SK-MEL-5 (cell line): ENCODE results near the gene GRK6. TPM values are rescaled to one million over a fixed set of nuclear protein-coding genes. Genes with fewer than 3 reads are reported as not detected.
"Not testable (repeated sequence)": the region's sequence is repeated elsewhere in the genome, so short reads cannot be mapped to it uniquely, and the experiment has no call there.

Experiments
- DNase-seq: peaks from one replicate; pipeline ENCODE4 v3.0.0-alpha.2; 2016; ENCODE audit warnings: low read depth, low spot score
- in situ Hi-C: cut with HindIII; loops from 2 replicates; pipeline ENCODE4 v1.10.0; 2016; ENCODE audit warnings: low sequenced_read_pairs, high pct_unique_total_duplicates, low pct_unique_long_range_greater_than_20kb
- total RNA-seq: library from RNA; depleted of rRNA; stranded (reverse); fragments of >200 nt; shearing (Covaris generic); gene quantifications from 2 replicates; pipeline ENCODE4 v1.2.3, GENCODE V29; 2014; rRNA removed

Gene GRK6
- total RNA-seq, 1 experiment from 2014 or later = 19.4 TPM

GRCh38 chr5:177484902-177485549 lies 58.5 kb downstream of the GRK6 start:
- in situ Hi-C loops = no loop called here
- no peak for DNase-seq

DNA sequence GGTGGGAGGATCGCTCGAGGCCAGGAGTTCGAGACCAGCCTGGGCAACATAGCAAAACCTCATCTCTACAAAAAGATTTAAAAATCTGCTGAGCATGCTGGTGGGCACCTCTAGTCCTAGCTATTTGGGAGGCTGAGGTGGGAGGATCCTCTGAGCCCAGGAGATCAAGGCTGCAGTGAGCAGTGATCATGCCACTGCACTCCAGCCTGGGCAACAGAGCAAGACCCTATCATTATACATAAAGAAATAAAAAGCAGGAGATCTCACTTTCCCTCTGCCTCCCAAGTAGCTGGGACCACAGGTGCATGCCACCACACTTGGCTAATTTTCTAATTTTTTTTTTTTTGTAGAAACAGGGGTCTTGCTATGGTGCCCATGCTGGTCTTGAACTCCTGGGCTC lies 59.3 kb downstream of the GRK6 start:
- DNase-seq, in situ Hi-C loops: not testable (repeated sequence)

- in situ Hi-C loops = no loop called here
- no peak for DNase-seq
Observed at GRCh38 chr5:177486256-177486655, 59.8 kb downstream of the GRK6 start.

DNA sequence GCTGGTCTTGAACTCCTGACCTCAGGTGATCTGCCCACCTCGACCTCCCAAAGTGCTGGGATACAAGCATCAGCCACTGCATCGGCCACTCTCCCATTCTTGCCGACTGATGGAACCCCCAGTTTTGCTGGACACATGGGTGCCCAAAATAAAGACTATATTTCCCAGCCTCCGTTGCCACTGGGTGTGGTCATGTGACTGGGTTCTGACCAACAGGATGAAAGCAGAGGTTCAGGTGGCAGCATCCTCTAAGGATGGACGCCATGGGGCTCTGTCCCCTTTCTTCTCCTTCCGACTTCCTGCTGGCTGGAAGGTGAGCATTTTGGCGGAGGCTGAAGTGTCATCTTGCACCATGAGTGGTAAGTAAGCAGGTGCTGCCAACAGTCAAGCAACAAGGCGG lies 60.7 kb downstream of the GRK6 start:
- in situ Hi-C loops = no loop called here
- DNase-seq = no peak

DNA sequence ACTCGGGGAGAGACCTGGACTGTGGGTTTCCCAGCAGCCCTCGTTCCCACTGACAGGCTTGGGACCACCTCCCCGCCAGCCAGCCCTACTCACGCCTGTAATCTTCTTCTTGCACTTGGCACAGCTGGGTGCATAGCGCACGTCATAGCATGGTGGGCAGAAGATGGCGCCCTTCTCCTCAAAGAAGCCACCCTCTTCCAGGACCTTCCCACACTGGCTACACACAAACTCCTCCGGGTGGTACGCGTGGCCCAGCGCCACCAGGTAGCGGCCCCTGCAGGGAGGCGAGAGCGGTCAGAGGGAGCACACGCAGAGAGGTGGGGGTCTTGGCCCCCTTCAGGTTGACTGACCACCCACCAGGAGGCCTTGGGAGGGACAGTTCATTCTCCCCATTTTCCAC lies 61.5 kb downstream of the GRK6 start:
- no peak for DNase-seq
- in situ Hi-C loops = no loop called here

- DNase-seq = no peak
- in situ Hi-C loops = no loop called here
Observed at GRCh38 chr5:177489119-177489716, 62.7 kb downstream of the GRK6 start.

DNA sequence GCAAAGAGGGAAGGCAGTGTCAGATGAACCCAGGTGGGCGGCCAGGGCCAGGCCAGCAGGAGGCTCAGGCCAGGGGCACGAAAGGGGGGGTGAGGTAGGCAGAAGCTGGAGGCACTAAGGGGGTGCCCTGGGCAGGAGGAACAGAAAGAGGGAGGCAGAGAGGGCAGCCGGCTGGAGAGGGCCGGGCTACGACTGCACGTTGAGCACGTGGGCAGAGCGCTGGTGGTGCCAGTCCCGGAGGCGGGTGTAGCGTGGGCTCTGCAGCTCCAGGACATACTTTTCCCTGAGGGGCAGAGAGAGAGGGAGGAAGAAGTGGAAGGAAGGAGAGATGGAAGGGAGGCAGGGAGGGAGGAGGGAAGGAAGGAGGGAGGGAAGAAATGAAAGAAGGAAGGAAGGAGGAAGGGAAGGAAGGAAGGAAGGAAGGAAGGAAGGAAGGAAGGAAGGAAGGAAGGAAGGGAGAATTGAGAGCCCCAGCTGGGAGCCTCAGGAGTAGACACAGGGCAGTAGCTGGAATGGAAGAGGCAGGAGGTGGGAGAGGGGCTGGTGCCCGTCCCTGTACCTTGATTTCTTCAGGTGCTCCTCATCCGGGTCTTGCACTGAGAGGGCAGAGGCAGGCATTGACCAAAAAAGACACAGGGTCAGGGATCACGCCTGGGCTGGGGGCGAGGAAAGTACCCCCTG lies 64.0 kb downstream of the GRK6 start:
- no peak for DNase-seq
- in situ Hi-C loops = no loop called here

DNA sequence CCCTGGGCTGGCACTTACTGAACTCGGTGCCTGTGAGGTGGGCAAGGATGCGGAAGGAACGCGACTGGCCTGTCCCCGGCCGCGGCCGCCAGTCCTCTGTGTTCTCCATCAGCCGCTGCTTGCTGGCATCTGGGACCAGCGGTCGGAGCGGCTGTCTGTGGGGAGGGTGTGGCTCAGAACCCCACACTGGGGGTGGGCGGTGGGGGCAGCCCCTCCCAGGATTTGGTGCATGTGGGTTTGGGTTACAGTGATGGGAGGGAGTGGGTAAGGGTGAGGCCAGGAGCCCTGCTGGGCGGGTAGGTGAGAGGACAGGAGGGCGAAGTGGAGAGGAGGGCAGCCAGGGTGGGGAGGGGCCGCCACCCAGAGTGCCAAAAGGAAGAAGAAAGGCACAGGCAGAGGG lies 64.5 kb downstream of the GRK6 start:
- no peak for DNase-seq
- in situ Hi-C loops = no loop called here

GRCh38 chr5:177491429-177491945 lies 65.0 kb downstream of the GRK6 start:
- peak; percentile 64 for DNase-seq
- in situ Hi-C loops = no loop called here

DNA sequence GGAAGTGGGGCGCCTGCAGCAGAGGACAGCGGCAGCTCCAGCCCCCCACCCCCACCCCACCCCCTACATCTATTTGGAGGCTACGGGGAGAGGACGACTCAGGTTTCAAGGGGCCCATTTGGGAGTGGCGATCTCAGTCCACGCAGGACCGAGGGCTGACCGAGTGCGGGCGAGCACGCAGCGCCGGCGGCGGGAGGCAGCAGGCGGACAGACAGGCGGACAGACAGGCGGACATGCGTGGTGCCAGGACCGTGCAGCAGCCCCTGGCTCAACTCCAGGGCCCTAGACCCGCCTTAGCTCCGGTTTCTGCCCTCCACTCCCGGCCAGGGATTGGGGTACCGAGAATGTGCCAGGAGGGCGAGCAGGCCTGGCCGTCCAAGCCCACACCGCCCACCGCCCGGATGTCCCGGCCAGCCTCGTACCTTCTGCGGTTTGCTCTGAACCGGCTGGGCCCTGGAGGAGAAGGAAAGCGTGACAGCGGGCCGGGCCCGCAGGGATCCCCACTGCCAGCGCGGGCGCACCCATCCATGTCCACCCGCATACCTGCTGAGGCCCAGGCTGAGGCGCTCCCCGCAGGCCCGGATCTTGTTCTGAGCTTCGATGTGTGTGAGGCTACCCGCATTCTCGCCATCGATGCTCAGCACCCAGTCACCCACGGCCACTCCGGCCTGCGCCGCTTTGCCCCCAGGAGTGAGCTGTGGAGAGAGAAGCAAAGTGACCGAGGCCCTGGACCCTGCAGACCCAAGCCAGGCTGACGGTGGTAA lies 65.7 kb downstream of the GRK6 start:
- in situ Hi-C loops = no loop called here
- DNase-seq = no peak

Other genes with a start within 250 kb of the GRK6 start
- 11.0 and 14.9 TPM in 2 replicates for gene RAB24, start 123.0 kb upstream of the GRK6 start, total RNA-seq
- gene PRELID1, start 122.9 kb upstream of the GRK6 start, total RNA-seq = 219 and 221 TPM in 2 replicates
- gene MXD3, start 114.8 kb upstream of the GRK6 start, total RNA-seq = 1.9 and 3.6 TPM in 2 replicates
- 273 and 299 TPM in 2 replicates for gene LMAN2, start 75.0 kb upstream of the GRK6 start, total RNA-seq
- gene RGS14, start 68.8 kb upstream of the GRK6 start, total RNA-seq = 12.3 and 15.7 TPM in 2 replicates
- 0.16 and 0.19 TPM in 2 replicates for gene SLC34A1, start 42.2 kb upstream of the GRK6 start, total RNA-seq
- not detected in 2 replicates for gene PFN3, start 26.0 kb upstream of the GRK6 start, total RNA-seq
- 6.0 and 8.2 TPM in 2 replicates for gene F12, start 17.1 kb upstream of the GRK6 start, total RNA-seq
- gene PRR7, start 20.1 kb downstream of the GRK6 start, total RNA-seq = 34.4 and 38.8 TPM in 2 replicates
- 41.6 and 49.0 TPM in 2 replicates for gene DBN1, start 47.0 kb downstream of the GRK6 start, total RNA-seq
- 15.8 and 16.8 TPM in 2 replicates for gene PDLIM7, start 70.9 kb downstream of the GRK6 start, total RNA-seq
- 0.98 and 2.0 TPM in 2 replicates for gene DOK3, start 83.2 kb downstream of the GRK6 start, total RNA-seq
- gene DDX41, start 90.3 kb downstream of the GRK6 start, total RNA-seq = 131 and 145 TPM in 2 replicates
- 10.0 and 11.4 TPM in 2 replicates for gene FAM193B, start 127.9 kb downstream of the GRK6 start, total RNA-seq
- 74.5 and 80.1 TPM in 2 replicates for gene TMED9, start 165.5 kb downstream of the GRK6 start, total RNA-seq
- gene B4GALT7, start 173.5 kb downstream of the GRK6 start, total RNA-seq = 33.0 and 33.8 TPM in 2 replicates